Endothelial cell (in vitro differentiated cells): Measurements from ENCODE around the gene PEX5L. TPM values are rescaled to one million over a fixed set of nuclear protein-coding genes. Genes with fewer than 3 reads are reported as not detected.

Source experiments
- DNase-seq: peaks from one replicate; pipeline ENCODE4 v3.0.0; 2021; ENCODE audit warnings: low spot score
- H3K27ac Mint-ChIP-seq: one replicate; pipeline ENCODE4 v1.8.0; 2021; ENCODE audit warnings: mixed read lengths, inconsistent platforms; ENCODE audit not compliant: unreplicated experiment
- H3K27me3 Mint-ChIP-seq: one replicate; pipeline ENCODE4 v1.8.0; 2021; ENCODE audit warnings: mild to moderate bottlenecking, moderate library complexity, mixed read lengths, inconsistent platforms; ENCODE audit not compliant: unreplicated experiment
- H3K36me3 Mint-ChIP-seq: one replicate; pipeline ENCODE4 v1.8.0; 2021; ENCODE audit warnings: mild to moderate bottlenecking, low read depth, mixed read lengths, inconsistent platforms; ENCODE audit not compliant: unreplicated experiment
- H3K4me1 Mint-ChIP-seq: one replicate; pipeline ENCODE4 v1.8.0; 2021; ENCODE audit warnings: mild to moderate bottlenecking, mixed read lengths, inconsistent platforms; ENCODE audit not compliant: unreplicated experiment
- H3K4me3 Mint-ChIP-seq: one replicate; pipeline ENCODE4 v1.8.0; 2021; ENCODE audit warnings: mild to moderate bottlenecking, mixed read lengths, inconsistent platforms; ENCODE audit not compliant: unreplicated experiment
- H3K9me3 Mint-ChIP-seq: one replicate; pipeline ENCODE4 v1.8.0; 2021; ENCODE audit warnings: mixed read lengths, inconsistent platforms; ENCODE audit not compliant: unreplicated experiment
- CTCF ChIP-seq: fragments of 200-600 bp; sonication (generic); IDR thresholded peaks from one replicate; pipeline ENCODE4 v1.5.0; 2021; ENCODE audit warnings: antibody characterized with exemption; ENCODE audit not compliant: unreplicated experiment
- total RNA-seq: library from RNA; stranded (reverse); fragmentation: NEBNext Ultra II Directional; extraction: Animal tissue kit (Norgen Biotek cat#: 25700); gene quantifications from one replicate; pipeline ENCODE4 v1.2.1, GENCODE V29; 2021; ENCODE audit not compliant: unreplicated experiment

PEX5L gene
- total RNA-seq, 1 donor from 2014 or later, result 5.2 TPM

GRCh38 chr3:179898024-179898423 is 138.7 kb downstream of the PEX5L start:
- Mint-ChIP-seq H3K9me3 (no peaks in the 10 kb centered on the region), H3K27ac (peak overlapping the region; percentile 32), H3K4me3 (no peak overlapping the region), H3K36me3 (no peaks in the 10 kb centered on the region), H3K4me1 (no peaks in the 10 kb centered on the region), H3K27me3 (no peaks in the 10 kb centered on the region)
- no peak for TF ChIP-seq CTCF
- DNase-seq, result peak; percentile 29

- H3K36me3 Mint-ChIP-seq, result no peaks in the 10 kb centered on the region
Measured at GRCh38 chr3:179897231-179897630, 139.5 kb downstream of the PEX5L start.

GRCh38 chr3:179896507-179896906 is 140.2 kb downstream of the PEX5L start:
- no peaks in the 10 kb centered on the region for H3K36me3 Mint-ChIP-seq
- H3K4me1 Mint-ChIP-seq, result no peaks in the 10 kb centered on the region
- no peaks in the 10 kb centered on the region for H3K27me3 Mint-ChIP-seq

More at GRCh38 chr3:179897231-179897630, 139.5 kb downstream of the PEX5L start:
- no peak overlapping the region for H3K4me3 Mint-ChIP-seq
- H3K27ac Mint-ChIP-seq, result no peak overlapping the region
- H3K4me1 Mint-ChIP-seq, result no peaks in the 10 kb centered on the region
- no peak for DNase-seq
- no peaks in the 10 kb centered on the region for H3K27me3 Mint-ChIP-seq
- H3K9me3 Mint-ChIP-seq, result no peaks in the 10 kb centered on the region
- TF ChIP-seq CTCF, result no peak

GRCh38 chr3:179895330-179895729 is 141.4 kb downstream of the PEX5L start:
- H3K27ac Mint-ChIP-seq, result no peak overlapping the region
- no peaks in the 10 kb centered on the region for H3K4me1 Mint-ChIP-seq
- TF ChIP-seq CTCF, result no peak
- H3K4me3 Mint-ChIP-seq, result no peak overlapping the region
- DNase-seq, result no peak
- H3K36me3 Mint-ChIP-seq, result no peaks in the 10 kb centered on the region
- H3K27me3 Mint-ChIP-seq, result no peaks in the 10 kb centered on the region
- H3K9me3 Mint-ChIP-seq, result no peaks in the 10 kb centered on the region

More at GRCh38 chr3:179896507-179896906, 140.2 kb downstream of the PEX5L start:
- Mint-ChIP-seq H3K27ac (no peak overlapping the region), H3K9me3 (no peaks in the 10 kb centered on the region), H3K4me3 (no peak overlapping the region)
- no peak for DNase-seq
- TF ChIP-seq CTCF, result no peak

- H3K9me3 Mint-ChIP-seq, result no peaks in the 10 kb centered on the region
- no peak overlapping the region for H3K27ac Mint-ChIP-seq
- H3K4me1 Mint-ChIP-seq, result no peaks in the 10 kb centered on the region
Measured at GRCh38 chr3:179887295-179887943, 149.3 kb downstream of the PEX5L start.

More at GRCh38 chr3:179887295-179887943, 149.3 kb downstream of the PEX5L start:
- Mint-ChIP-seq H3K4me3 (no peak overlapping the region), H3K27me3 (no peaks in the 10 kb centered on the region), H3K36me3 (no peaks in the 10 kb centered on the region)
- TF ChIP-seq CTCF, result no peak
- no peak for DNase-seq
